Stimulated activated memory B cell treated with anti-CD40 and anti-IgM and Interleukin-4, amounts not matched to agents 10 μg/mL and 1 μg/mL and 100 μg/mL, for 72 hours (primary cell): Measurements from ENCODE around the gene WWC1.

Experiments
- ATAC-seq: fragments of 150-1000 bp; cut with Tn5 transposase; 2 replicates; pipeline ENCODE4 v1.10.0; 2021
- H3K27ac Mint-ChIP-seq: one replicate; pipeline ENCODE4 v1.8.0; 2022; ENCODE audit warnings: mild to moderate bottlenecking, mixed read lengths
- H3K27me3 Mint-ChIP-seq: one replicate; pipeline ENCODE4 v1.8.0; 2022; ENCODE audit warnings: mixed read lengths
- H3K36me3 Mint-ChIP-seq: one replicate; pipeline ENCODE4 v1.8.0; 2022; ENCODE audit warnings: mixed read lengths
- H3K4me1 Mint-ChIP-seq: one replicate; pipeline ENCODE4 v1.8.0; 2022; ENCODE audit warnings: mixed read lengths
- H3K4me3 Mint-ChIP-seq: one replicate; pipeline ENCODE4 v1.8.0; 2022; ENCODE audit warnings: mild to moderate bottlenecking, moderate library complexity, mixed read lengths
- H3K9me3 Mint-ChIP-seq: one replicate; pipeline ENCODE4 v1.8.0; 2022; ENCODE audit warnings: mixed read lengths

The WWC1 gene

GRCh38 chr5:168409591-168410458, 118.4 kb downstream of the WWC1 start:
- Mint-ChIP-seq H3K9me3 (no peaks in the 10 kb centered on the region), H3K4me3 (no peak overlapping the region), H3K36me3 (no peaks in the 10 kb centered on the region), H3K27me3 (no peaks in the 10 kb centered on the region), H3K27ac (no peak overlapping the region), H3K4me1 (no peaks in the 10 kb centered on the region)
- ATAC-seq, result no peak

GRCh38 chr5:168411871-168412270, 120.4 kb downstream of the WWC1 start:
- H3K4me1 Mint-ChIP-seq, result no peaks in the 10 kb centered on the region
- no peaks in the 10 kb centered on the region for H3K27me3 Mint-ChIP-seq
- H3K4me3 Mint-ChIP-seq, result no peak overlapping the region
- no peak overlapping the region for H3K27ac Mint-ChIP-seq
- ATAC-seq, result no peak
- no peaks in the 10 kb centered on the region for H3K36me3 Mint-ChIP-seq
- H3K9me3 Mint-ChIP-seq, result no peaks in the 10 kb centered on the region

- Mint-ChIP-seq H3K4me3 (no peak overlapping the region), H3K27me3 (no peaks in the 10 kb centered on the region), H3K36me3 (no peaks in the 10 kb centered on the region), H3K27ac (no peak overlapping the region), H3K9me3 (no peaks in the 10 kb centered on the region), H3K4me1 (no peaks in the 10 kb centered on the region)
- ATAC-seq, result no peak
Measured at GRCh38 chr5:168413062-168413461, 121.6 kb downstream of the WWC1 start.

GRCh38 chr5:168413596-168413995, 122.2 kb downstream of the WWC1 start:
- no peaks in the 10 kb centered on the region for H3K36me3 Mint-ChIP-seq
- H3K9me3 Mint-ChIP-seq, result no peaks in the 10 kb centered on the region
- H3K27ac Mint-ChIP-seq, result no peak overlapping the region
- H3K4me1 Mint-ChIP-seq, result no peaks in the 10 kb centered on the region
- no peaks in the 10 kb centered on the region for H3K27me3 Mint-ChIP-seq
- ATAC-seq, result no peak
- H3K4me3 Mint-ChIP-seq, result no peak overlapping the region

- no peak for ATAC-seq
- Mint-ChIP-seq H3K27ac (no peak overlapping the region), H3K4me1 (no peaks in the 10 kb centered on the region), H3K9me3 (no peaks in the 10 kb centered on the region), H3K4me3 (no peak overlapping the region), H3K36me3 (no peaks in the 10 kb centered on the region), H3K27me3 (no peaks in the 10 kb centered on the region)
Measured at GRCh38 chr5:168415401-168415800, 124.0 kb downstream of the WWC1 start.

GRCh38 chr5:168415971-168416370, 124.5 kb downstream of the WWC1 start:
- H3K27ac Mint-ChIP-seq, result no peak overlapping the region
- H3K4me1 Mint-ChIP-seq, result no peaks in the 10 kb centered on the region
- no peaks in the 10 kb centered on the region for H3K36me3 Mint-ChIP-seq
- H3K4me3 Mint-ChIP-seq, result no peak overlapping the region
- no peaks in the 10 kb centered on the region for H3K27me3 Mint-ChIP-seq
- no peak for ATAC-seq
- no peaks in the 10 kb centered on the region for H3K9me3 Mint-ChIP-seq

- ATAC-seq, result no peak
- H3K27me3 Mint-ChIP-seq, result no peaks in the 10 kb centered on the region
- H3K36me3 Mint-ChIP-seq, result no peaks in the 10 kb centered on the region
Measured at GRCh38 chr5:168417731-168418429, 126.4 kb downstream of the WWC1 start.

GRCh38 chr5:168420461-168420860, 129.0 kb downstream of the WWC1 start:
- Mint-ChIP-seq H3K36me3 (no peaks in the 10 kb centered on the region), H3K4me1 (no peaks in the 10 kb centered on the region), H3K9me3 (no peaks in the 10 kb centered on the region), H3K27ac (no peak overlapping the region), H3K27me3 (no peaks in the 10 kb centered on the region), H3K4me3 (no peak overlapping the region)
- no peak for ATAC-seq

More at GRCh38 chr5:168417731-168418429, 126.4 kb downstream of the WWC1 start:
- Mint-ChIP-seq H3K27ac (no peak overlapping the region), H3K4me3 (no peak overlapping the region), H3K9me3 (no peaks in the 10 kb centered on the region), H3K4me1 (no peaks in the 10 kb centered on the region)

GRCh38 chr5:168422431-168422830, 131.0 kb downstream of the WWC1 start:
- Mint-ChIP-seq H3K4me3 (no peak overlapping the region), H3K36me3 (no peaks in the 10 kb centered on the region), H3K27me3 (no peaks in the 10 kb centered on the region), H3K9me3 (no peaks in the 10 kb centered on the region), H3K4me1 (no peaks in the 10 kb centered on the region), H3K27ac (no peak overlapping the region)
- ATAC-seq, result no peak

- H3K4me1 Mint-ChIP-seq, result no peaks in the 10 kb centered on the region
- ATAC-seq, result no peak
Measured at GRCh38 chr5:168423478-168423877, 132.0 kb downstream of the WWC1 start.

GRCh38 chr5:168423971-168424370, 132.5 kb downstream of the WWC1 start:
- H3K4me1 Mint-ChIP-seq, result no peaks in the 10 kb centered on the region

More at GRCh38 chr5:168423478-168423877, 132.0 kb downstream of the WWC1 start:
- H3K9me3 Mint-ChIP-seq, result no peaks in the 10 kb centered on the region
- no peaks in the 10 kb centered on the region for H3K36me3 Mint-ChIP-seq
- no peak overlapping the region for H3K4me3 Mint-ChIP-seq
- H3K27me3 Mint-ChIP-seq, result no peaks in the 10 kb centered on the region
- H3K27ac Mint-ChIP-seq, result no peak overlapping the region

GRCh38 chr5:168424594-168425323, 133.3 kb downstream of the WWC1 start:
- H3K4me1 Mint-ChIP-seq, result no peaks in the 10 kb centered on the region
- H3K27me3 Mint-ChIP-seq, result no peaks in the 10 kb centered on the region
- H3K4me3 Mint-ChIP-seq, result no peak overlapping the region
- H3K9me3 Mint-ChIP-seq, result no peaks in the 10 kb centered on the region
- no peaks in the 10 kb centered on the region for H3K36me3 Mint-ChIP-seq
- no peak for ATAC-seq
- H3K27ac Mint-ChIP-seq, result no peak overlapping the region

More at GRCh38 chr5:168423971-168424370, 132.5 kb downstream of the WWC1 start:
- Mint-ChIP-seq H3K9me3 (no peaks in the 10 kb centered on the region), H3K27me3 (no peaks in the 10 kb centered on the region), H3K27ac (no peak overlapping the region), H3K36me3 (no peaks in the 10 kb centered on the region), H3K4me3 (no peak overlapping the region)
- ATAC-seq, result no peak

- Mint-ChIP-seq H3K36me3 (no peaks in the 10 kb centered on the region), H3K4me3 (no peak overlapping the region), H3K27me3 (no peaks in the 10 kb centered on the region), H3K4me1 (no peaks in the 10 kb centered on the region), H3K27ac (no peak overlapping the region), H3K9me3 (no peaks in the 10 kb centered on the region)
- no peak for ATAC-seq
Measured at GRCh38 chr5:168426007-168426863, 134.8 kb downstream of the WWC1 start.

GRCh38 chr5:168426864-168427172, 135.4 kb downstream of the WWC1 start:
- H3K27me3 Mint-ChIP-seq, result no peaks in the 10 kb centered on the region
- H3K4me3 Mint-ChIP-seq, result no peak overlapping the region
- ATAC-seq, result no peak
- H3K9me3 Mint-ChIP-seq, result no peaks in the 10 kb centered on the region
- no peaks in the 10 kb centered on the region for H3K36me3 Mint-ChIP-seq
- H3K4me1 Mint-ChIP-seq, result no peaks in the 10 kb centered on the region
- no peak overlapping the region for H3K27ac Mint-ChIP-seq

GRCh38 chr5:168427224-168427623, 135.8 kb downstream of the WWC1 start:
- no peaks in the 10 kb centered on the region for H3K27me3 Mint-ChIP-seq
- no peaks in the 10 kb centered on the region for H3K36me3 Mint-ChIP-seq
- H3K9me3 Mint-ChIP-seq, result no peaks in the 10 kb centered on the region
- ATAC-seq, result no peak
- no peaks in the 10 kb centered on the region for H3K4me1 Mint-ChIP-seq
- H3K27ac Mint-ChIP-seq, result no peak overlapping the region
- no peak overlapping the region for H3K4me3 Mint-ChIP-seq
